PC-9 (cell line): ENCODE results near the gene WDR77.

ENCODE experiments used
- CTCF ChIP-seq: fragments of 200-600 bp; sonication (generic); conservative IDR thresholded peaks from 2 replicates; pipeline ENCODE4 v1.6.1; 2017; ENCODE audit warnings: mixed run types, antibody characterized with exemption, mild to moderate bottlenecking, moderate library complexity
- EZH2 ChIP-seq: fragments of 200-600 bp; sonication (generic); IDR thresholded peaks from 2 replicates; pipeline ENCODE4 v1.8.0; 2017; ENCODE audit warnings: antibody characterized with exemption, low read depth

GRCh38 chr1:111487133-111487532 is 38.1 kb upstream of the WDR77 start:
- no peak for TF ChIP-seq EZH2
- no peak for TF ChIP-seq CTCF
